GM23338 (cell line): Measurements from ENCODE around the gene ERC2. TPM values are rescaled to one million over a fixed set of nuclear protein-coding genes. Genes with fewer than 3 reads are reported as not detected.

Source experiments
- ATAC-seq: fragments of 200-7000 bp; cut with Tn5 transposase; 3 replicates; pipeline ENCODE4 v1.9.1; 2020
- DNase-seq: peaks from one replicate; pipeline ENCODE4 v3.0.0-alpha.2; 2015; ENCODE audit warnings: low spot score
- H2AFZ ChIP-seq: fragments of 200-600 bp; sonication (generic); 2 replicates; pipeline ENCODE4 v1.8.0; 2016; ENCODE audit warnings: antibody characterized with exemption, mild to moderate bottlenecking, moderate library complexity
- H3F3A ChIP-seq: fragments of 200-600 bp; sonication (generic); replicated peaks from 2 replicates; pipeline ENCODE4 v1.8.0; 2017; ENCODE audit warnings: antibody characterized with exemption, mixed run types, low read depth
- H3K27ac ChIP-seq: fragments of 200-600 bp; sonication (generic); 2 replicates; pipeline ENCODE4 v1.6.1; 2016; ENCODE audit warnings: low read depth
- H3K27me3 ChIP-seq: fragments of 200-600 bp; sonication (generic); 2 replicates; pipeline ENCODE4 v1.8.0; 2016; ENCODE audit warnings: mild to moderate bottlenecking, mixed run types, moderate library complexity; ENCODE audit not compliant: insufficient read depth
- H3K36me3 ChIP-seq: fragments of 200-600 bp; sonication (generic); 2 replicates; pipeline ENCODE4 v1.8.0; 2016; ENCODE audit warnings: mild to moderate bottlenecking; ENCODE audit not compliant: insufficient read depth
- H3K4me1 ChIP-seq: fragments of 200-600 bp; sonication (generic); 2 replicates; pipeline ENCODE4 v1.8.0; 2016; ENCODE audit warnings: mild to moderate bottlenecking, moderate library complexity; ENCODE audit not compliant: insufficient read depth
- H3K4me2 ChIP-seq: fragments of 200-600 bp; sonication (generic); 2 replicates; pipeline ENCODE4 v1.7.1; 2017; ENCODE audit warnings: mixed run types
- H3K4me3 ChIP-seq: fragments of 200-600 bp; sonication (generic); 2 replicates; pipeline ENCODE4 v1.6.1; 2016; ENCODE audit warnings: mixed run types
- H3K79me2 ChIP-seq: fragments of 200-600 bp; sonication (generic); replicated peaks from 2 replicates; pipeline ENCODE4 v1.8.0; 2017; ENCODE audit warnings: mild to moderate bottlenecking; ENCODE audit not compliant: insufficient read depth
- H3K9me2 ChIP-seq: fragments of 200-600 bp; sonication (generic); 2 replicates; pipeline ENCODE4 v1.8.0; 2017; ENCODE audit not compliant: insufficient read depth
- H4K20me1 ChIP-seq: fragments of 200-600 bp; sonication (generic); replicated peaks from 2 replicates; pipeline ENCODE4 v1.8.0; 2017; ENCODE audit warnings: mild to moderate bottlenecking; ENCODE audit not compliant: insufficient read depth
- H3K27ac Mint-ChIP-seq: 2 replicates; pipeline ENCODE4 v1.8.0; 2020; ENCODE audit warnings: inconsistent platforms, mild to moderate bottlenecking, moderate library complexity, mixed read lengths
- H3K27me3 Mint-ChIP-seq: 3 replicates; pipeline ENCODE4 v1.8.0; 2022; ENCODE audit warnings: low read depth, mild to moderate bottlenecking, moderate library complexity, mixed read lengths, inconsistent platforms; ENCODE audit not compliant: insufficient read depth, poor library complexity
- H3K36me3 Mint-ChIP-seq: 3 replicates; pipeline ENCODE4 v1.8.0; 2021; ENCODE audit warnings: low read depth, mild to moderate bottlenecking, inconsistent platforms, moderate library complexity, mixed read lengths
- H3K4me1 Mint-ChIP-seq: 3 replicates; pipeline ENCODE4 v1.8.0; 2020; ENCODE audit warnings: mild to moderate bottlenecking, inconsistent platforms, mixed read lengths
- H3K4me3 Mint-ChIP-seq: 3 replicates; pipeline ENCODE4 v1.8.0; 2021; ENCODE audit warnings: moderate library complexity, mild to moderate bottlenecking, inconsistent platforms, mixed read lengths
- H3K9me3 Mint-ChIP-seq: 3 replicates; pipeline ENCODE4 v1.8.0; 2020; ENCODE audit warnings: moderate library complexity, mild to moderate bottlenecking, inconsistent platforms, mixed read lengths
- CREB1 ChIP-seq: fragments of 250-450 bp; sonication (Bioruptor Pico); IDR thresholded peaks from 2 replicates; pipeline ENCODE4 v1.5.0; 2020; ENCODE audit warnings: low read depth, mild to moderate bottlenecking, moderate library complexity
- EZH2 ChIP-seq: fragments of 200-600 bp; sonication (generic); IDR thresholded peaks from one replicate; pipeline ENCODE4 v1.8.0; 2017; ENCODE audit warnings: antibody characterized with exemption, mild to moderate bottlenecking, low read depth; ENCODE audit not compliant: unreplicated experiment
- EZH2phosphoT487 ChIP-seq: fragments of 200-600 bp; sonication (generic); IDR thresholded peaks from one replicate; pipeline ENCODE4 v1.8.1; 2018; ENCODE audit warnings: antibody characterized with exemption; ENCODE audit not compliant: unreplicated experiment
- JUNB ChIP-seq: IDR thresholded peaks from one replicate; pipeline ENCODE4 v1.6.1; 2016; ENCODE audit warnings: antibody characterized with exemption; ENCODE audit not compliant: unreplicated experiment
- NANOG ChIP-seq: IDR thresholded peaks from 2 replicates; pipeline ENCODE4 v1.6.1; 2016; ENCODE audit warnings: antibody characterized with exemption, borderline replicate concordance
- POLR2AphosphoS5 ChIP-seq: IDR thresholded peaks from 2 replicates; pipeline ENCODE4 v1.6.1; 2016; ENCODE audit warnings: antibody characterized with exemption, low read depth
- STAT1 ChIP-seq: IDR thresholded peaks from one replicate; pipeline ENCODE4 v1.6.1; 2016; ENCODE audit warnings: antibody characterized with exemption; ENCODE audit not compliant: unreplicated experiment
- ZNF114 ChIP-seq: fragments of 250-450 bp; sonication (Bioruptor Pico); IDR thresholded peaks from 2 replicates; pipeline ENCODE4 v1.5.0; 2020; ENCODE audit warnings: mild to moderate bottlenecking, moderate library complexity
- ZNF331 ChIP-seq: fragments of 250-450 bp; sonication (Bioruptor Pico); IDR thresholded peaks from 2 replicates; pipeline ENCODE4 v1.5.0; 2020; ENCODE audit warnings: low read depth, mild to moderate bottlenecking, moderate library complexity
- polyA plus RNA-seq: library from polyadenylated mRNA; unstranded; fragments of >200 nt; fragmentation: Nextera tagmentation; extraction: Ambion mirVana; gene quantifications from 2 replicates; pipeline ENCODE4 v1.2.1, GENCODE V29; 2016
- total RNA-seq: library from RNA; depleted of rRNA; stranded (reverse); fragments of >200 nt; shearing (Covaris generic); gene quantifications from 2 replicates; pipeline ENCODE4 v1.2.3, GENCODE V29; 2014
- TF ChIP-seq, protein P1 (sequence below): fragments of 250-450 bp; sonication (Bioruptor Pico); IDR thresholded peaks from 2 replicates; pipeline ENCODE4 v1.5.0; 2020; ENCODE audit warnings: mild to moderate bottlenecking, moderate library complexity
- TF ChIP-seq, protein P2 (sequence below): IDR thresholded peaks from 2 replicates; pipeline ENCODE4 v1.6.1; 2016; ENCODE audit warnings: antibody characterized with exemption
- TF ChIP-seq, protein P3 (sequence below): IDR thresholded peaks from one replicate; pipeline ENCODE4 v1.6.1; 2018; ENCODE audit warnings: antibody characterized with exemption; ENCODE audit not compliant: unreplicated experiment
- TF ChIP-seq, protein P4 (sequence below), 2 experiments: fragments of 200-600 bp in 1 of 2; sonication (generic) in 1 of 2; conservative IDR thresholded peaks; 2 replicates each; pipeline versions ENCODE4 v1.5.1 to v1.6.1; 2016 to 2017; ENCODE audit warnings: antibody characterized with exemption in 2 of 2, low read depth in 2 of 2, mild to moderate bottlenecking in 2 of 2, moderate library complexity in 1 of 2

Gene ERC2
- total and polyA plus RNA-seq, 2 experiments from 2014 or later, result 11.8 to 13.7 TPM

DNA sequence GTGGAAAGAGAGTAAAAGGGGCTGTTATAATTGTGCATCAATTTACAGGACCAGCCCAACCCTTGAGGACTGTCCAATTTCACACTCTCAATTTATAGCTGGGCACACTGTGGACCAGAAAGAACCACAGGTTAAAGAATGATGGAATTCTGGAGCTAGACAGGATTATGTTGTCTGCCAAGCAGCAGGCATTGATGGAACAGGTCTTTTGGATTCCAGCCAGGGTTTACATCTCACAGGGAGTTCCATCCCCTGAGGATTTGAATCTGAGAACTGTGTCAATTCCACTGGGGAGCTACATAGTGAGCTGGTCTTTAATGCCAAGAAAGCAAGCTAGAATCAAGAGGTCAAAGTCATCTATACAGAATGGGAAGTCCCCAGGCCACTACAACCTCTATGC is 591.7 kb downstream of the ERC2 start:
- Mint-ChIP-seq H3K9me3 (no peaks in the 10 kb centered on the region), H3K36me3 (no peaks in the 10 kb centered on the region), H3K4me1 (peaks cover 28% of the 10 kb centered on the region), H3K27ac (no peak overlapping the region), H3K27me3 (peaks cover 2% of the 10 kb centered on the region), H3K4me3 (no peak overlapping the region)
- Histone ChIP-seq H3F3A (no peaks in the 10 kb centered on the region), H3K27ac (no peak overlapping the region), H3K27me3 (no peaks in the 10 kb centered on the region), H3K4me1 (peaks cover 22% of the 10 kb centered on the region), H4K20me1 (no peaks in the 10 kb centered on the region), H3K79me2 (no peaks in the 10 kb centered on the region), H3K4me2 (no peak overlapping the region), H3K9me2 (no peaks in the 10 kb centered on the region), H3K4me3 (no peak overlapping the region), H2AFZ (no peak overlapping the region), H3K36me3 (no peaks in the 10 kb centered on the region)
- no peak for DNase-seq
- ATAC-seq, result no peak
- TF ChIP-seq ZNF331 (CRISPR knock-in tag), result no peak
- TF ChIP-seq, protein P1, sequence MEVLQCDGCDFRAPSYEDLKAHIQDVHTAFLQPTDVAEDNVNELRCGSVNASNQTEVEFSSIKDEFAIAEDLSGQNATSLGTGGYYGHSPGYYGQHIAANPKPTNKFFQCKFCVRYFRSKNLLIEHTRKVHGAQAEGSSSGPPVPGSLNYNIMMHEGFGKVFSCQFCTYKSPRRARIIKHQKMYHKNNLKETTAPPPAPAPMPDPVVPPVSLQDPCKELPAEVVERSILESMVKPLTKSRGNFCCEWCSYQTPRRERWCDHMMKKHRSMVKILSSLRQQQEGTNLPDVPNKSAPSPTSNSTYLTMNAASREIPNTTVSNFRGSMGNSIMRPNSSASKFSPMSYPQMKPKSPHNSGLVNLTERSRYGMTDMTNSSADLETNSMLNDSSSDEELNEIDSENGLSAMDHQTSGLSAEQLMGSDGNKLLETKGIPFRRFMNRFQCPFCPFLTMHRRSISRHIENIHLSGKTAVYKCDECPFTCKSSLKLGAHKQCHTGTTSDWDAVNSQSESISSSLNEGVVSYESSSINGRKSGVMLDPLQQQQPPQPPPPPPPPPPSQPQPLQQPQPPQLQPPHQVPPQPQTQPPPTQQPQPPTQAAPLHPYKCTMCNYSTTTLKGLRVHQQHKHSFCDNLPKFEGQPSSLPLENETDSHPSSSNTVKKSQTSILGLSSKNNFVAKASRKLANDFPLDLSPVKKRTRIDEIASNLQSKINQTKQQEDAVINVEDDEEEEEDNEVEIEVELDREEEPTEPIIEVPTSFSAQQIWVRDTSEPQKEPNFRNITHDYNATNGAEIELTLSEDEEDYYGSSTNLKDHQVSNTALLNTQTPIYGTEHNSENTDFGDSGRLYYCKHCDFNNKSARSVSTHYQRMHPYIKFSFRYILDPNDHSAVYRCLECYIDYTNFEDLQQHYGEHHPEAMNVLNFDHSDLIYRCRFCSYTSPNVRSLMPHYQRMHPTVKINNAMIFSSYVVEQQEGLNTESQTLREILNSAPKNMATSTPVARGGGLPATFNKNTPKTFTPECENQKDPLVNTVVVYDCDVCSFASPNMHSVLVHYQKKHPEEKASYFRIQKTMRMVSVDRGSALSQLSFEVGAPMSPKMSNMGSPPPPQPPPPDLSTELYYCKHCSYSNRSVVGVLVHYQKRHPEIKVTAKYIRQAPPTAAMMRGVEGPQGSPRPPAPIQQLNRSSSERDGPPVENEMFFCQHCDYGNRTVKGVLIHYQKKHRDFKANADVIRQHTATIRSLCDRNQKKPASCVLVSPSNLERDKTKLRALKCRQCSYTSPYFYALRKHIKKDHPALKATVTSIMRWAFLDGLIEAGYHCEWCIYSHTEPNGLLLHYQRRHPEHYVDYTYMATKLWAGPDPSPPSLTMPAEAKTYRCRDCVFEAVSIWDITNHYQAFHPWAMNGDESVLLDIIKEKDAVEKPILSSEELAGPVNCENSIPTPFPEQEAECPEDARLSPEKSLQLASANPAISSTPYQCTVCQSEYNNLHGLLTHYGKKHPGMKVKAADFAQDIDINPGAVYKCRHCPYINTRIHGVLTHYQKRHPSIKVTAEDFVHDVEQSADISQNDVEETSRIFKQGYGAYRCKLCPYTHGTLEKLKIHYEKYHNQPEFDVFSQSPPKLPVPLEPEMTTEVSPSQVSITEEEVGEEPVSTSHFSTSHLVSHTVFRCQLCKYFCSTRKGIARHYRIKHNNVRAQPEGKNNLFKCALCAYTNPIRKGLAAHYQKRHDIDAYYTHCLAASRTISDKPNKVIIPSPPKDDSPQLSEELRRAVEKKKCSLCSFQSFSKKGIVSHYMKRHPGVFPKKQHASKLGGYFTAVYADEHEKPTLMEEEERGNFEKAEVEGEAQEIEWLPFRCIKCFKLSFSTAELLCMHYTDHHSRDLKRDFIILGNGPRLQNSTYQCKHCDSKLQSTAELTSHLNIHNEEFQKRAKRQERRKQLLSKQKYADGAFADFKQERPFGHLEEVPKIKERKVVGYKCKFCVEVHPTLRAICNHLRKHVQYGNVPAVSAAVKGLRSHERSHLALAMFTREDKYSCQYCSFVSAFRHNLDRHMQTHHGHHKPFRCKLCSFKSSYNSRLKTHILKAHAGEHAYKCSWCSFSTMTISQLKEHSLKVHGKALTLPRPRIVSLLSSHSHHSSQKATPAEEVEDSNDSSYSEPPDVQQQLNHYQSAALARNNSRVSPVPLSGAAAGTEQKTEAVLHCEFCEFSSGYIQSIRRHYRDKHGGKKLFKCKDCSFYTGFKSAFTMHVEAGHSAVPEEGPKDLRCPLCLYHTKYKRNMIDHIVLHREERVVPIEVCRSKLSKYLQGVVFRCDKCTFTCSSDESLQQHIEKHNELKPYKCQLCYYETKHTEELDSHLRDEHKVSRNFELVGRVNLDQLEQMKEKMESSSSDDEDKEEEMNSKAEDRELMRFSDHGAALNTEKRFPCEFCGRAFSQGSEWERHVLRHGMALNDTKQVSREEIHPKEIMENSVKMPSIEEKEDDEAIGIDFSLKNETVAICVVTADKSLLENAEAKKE (CRISPR knock-in tag), result no peak
- TF ChIP-seq JUNB, result no peak
- TF ChIP-seq, protein P2, sequence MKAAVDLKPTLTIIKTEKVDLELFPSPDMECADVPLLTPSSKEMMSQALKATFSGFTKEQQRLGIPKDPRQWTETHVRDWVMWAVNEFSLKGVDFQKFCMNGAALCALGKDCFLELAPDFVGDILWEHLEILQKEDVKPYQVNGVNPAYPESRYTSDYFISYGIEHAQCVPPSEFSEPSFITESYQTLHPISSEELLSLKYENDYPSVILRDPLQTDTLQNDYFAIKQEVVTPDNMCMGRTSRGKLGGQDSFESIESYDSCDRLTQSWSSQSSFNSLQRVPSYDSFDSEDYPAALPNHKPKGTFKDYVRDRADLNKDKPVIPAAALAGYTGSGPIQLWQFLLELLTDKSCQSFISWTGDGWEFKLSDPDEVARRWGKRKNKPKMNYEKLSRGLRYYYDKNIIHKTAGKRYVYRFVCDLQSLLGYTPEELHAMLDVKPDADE, result no peak
- TF ChIP-seq, protein P3, sequence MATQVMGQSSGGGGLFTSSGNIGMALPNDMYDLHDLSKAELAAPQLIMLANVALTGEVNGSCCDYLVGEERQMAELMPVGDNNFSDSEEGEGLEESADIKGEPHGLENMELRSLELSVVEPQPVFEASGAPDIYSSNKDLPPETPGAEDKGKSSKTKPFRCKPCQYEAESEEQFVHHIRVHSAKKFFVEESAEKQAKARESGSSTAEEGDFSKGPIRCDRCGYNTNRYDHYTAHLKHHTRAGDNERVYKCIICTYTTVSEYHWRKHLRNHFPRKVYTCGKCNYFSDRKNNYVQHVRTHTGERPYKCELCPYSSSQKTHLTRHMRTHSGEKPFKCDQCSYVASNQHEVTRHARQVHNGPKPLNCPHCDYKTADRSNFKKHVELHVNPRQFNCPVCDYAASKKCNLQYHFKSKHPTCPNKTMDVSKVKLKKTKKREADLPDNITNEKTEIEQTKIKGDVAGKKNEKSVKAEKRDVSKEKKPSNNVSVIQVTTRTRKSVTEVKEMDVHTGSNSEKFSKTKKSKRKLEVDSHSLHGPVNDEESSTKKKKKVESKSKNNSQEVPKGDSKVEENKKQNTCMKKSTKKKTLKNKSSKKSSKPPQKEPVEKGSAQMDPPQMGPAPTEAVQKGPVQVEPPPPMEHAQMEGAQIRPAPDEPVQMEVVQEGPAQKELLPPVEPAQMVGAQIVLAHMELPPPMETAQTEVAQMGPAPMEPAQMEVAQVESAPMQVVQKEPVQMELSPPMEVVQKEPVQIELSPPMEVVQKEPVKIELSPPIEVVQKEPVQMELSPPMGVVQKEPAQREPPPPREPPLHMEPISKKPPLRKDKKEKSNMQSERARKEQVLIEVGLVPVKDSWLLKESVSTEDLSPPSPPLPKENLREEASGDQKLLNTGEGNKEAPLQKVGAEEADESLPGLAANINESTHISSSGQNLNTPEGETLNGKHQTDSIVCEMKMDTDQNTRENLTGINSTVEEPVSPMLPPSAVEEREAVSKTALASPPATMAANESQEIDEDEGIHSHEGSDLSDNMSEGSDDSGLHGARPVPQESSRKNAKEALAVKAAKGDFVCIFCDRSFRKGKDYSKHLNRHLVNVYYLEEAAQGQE, result no peak
- TF ChIP-seq CREB1, result no peak
- TF ChIP-seq, protein P4, sequence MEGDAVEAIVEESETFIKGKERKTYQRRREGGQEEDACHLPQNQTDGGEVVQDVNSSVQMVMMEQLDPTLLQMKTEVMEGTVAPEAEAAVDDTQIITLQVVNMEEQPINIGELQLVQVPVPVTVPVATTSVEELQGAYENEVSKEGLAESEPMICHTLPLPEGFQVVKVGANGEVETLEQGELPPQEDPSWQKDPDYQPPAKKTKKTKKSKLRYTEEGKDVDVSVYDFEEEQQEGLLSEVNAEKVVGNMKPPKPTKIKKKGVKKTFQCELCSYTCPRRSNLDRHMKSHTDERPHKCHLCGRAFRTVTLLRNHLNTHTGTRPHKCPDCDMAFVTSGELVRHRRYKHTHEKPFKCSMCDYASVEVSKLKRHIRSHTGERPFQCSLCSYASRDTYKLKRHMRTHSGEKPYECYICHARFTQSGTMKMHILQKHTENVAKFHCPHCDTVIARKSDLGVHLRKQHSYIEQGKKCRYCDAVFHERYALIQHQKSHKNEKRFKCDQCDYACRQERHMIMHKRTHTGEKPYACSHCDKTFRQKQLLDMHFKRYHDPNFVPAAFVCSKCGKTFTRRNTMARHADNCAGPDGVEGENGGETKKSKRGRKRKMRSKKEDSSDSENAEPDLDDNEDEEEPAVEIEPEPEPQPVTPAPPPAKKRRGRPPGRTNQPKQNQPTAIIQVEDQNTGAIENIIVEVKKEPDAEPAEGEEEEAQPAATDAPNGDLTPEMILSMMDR (conservative IDR thresholded peaks at IDR 0.05; ENCODE audit: low read depth in 2 of 2), result no peak
- no peak for TF ChIP-seq EZH2phosphoT487
- TF ChIP-seq ZNF114, result no peak
- no peak for TF ChIP-seq NANOG
- no peak for TF ChIP-seq POLR2AphosphoS5
- TF ChIP-seq EZH2, result no peak
- no peak for TF ChIP-seq STAT1
